ENCODE results near the gene COL28A1.

DNA sequence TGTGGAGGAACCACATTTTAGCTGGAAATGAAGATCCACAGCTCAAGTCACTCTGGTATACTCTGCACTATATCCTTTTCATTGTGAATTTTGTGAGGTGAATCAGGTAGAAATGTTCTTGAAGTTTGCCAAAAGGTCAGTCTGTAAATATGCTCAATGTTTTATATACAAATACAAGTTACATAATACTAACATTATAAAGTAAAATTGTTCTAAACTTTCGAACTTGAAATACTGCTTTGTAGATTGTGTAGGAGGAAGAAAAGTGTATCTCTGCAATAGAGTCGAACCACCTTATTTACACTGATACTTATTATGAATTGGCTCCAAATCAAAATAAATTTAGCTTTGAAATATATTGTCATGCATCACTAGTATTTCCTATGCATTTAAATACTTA is 38.0 kb upstream of the COL28A1 start:
- TF ChIP-seq, protein P1, sequence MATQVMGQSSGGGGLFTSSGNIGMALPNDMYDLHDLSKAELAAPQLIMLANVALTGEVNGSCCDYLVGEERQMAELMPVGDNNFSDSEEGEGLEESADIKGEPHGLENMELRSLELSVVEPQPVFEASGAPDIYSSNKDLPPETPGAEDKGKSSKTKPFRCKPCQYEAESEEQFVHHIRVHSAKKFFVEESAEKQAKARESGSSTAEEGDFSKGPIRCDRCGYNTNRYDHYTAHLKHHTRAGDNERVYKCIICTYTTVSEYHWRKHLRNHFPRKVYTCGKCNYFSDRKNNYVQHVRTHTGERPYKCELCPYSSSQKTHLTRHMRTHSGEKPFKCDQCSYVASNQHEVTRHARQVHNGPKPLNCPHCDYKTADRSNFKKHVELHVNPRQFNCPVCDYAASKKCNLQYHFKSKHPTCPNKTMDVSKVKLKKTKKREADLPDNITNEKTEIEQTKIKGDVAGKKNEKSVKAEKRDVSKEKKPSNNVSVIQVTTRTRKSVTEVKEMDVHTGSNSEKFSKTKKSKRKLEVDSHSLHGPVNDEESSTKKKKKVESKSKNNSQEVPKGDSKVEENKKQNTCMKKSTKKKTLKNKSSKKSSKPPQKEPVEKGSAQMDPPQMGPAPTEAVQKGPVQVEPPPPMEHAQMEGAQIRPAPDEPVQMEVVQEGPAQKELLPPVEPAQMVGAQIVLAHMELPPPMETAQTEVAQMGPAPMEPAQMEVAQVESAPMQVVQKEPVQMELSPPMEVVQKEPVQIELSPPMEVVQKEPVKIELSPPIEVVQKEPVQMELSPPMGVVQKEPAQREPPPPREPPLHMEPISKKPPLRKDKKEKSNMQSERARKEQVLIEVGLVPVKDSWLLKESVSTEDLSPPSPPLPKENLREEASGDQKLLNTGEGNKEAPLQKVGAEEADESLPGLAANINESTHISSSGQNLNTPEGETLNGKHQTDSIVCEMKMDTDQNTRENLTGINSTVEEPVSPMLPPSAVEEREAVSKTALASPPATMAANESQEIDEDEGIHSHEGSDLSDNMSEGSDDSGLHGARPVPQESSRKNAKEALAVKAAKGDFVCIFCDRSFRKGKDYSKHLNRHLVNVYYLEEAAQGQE (IDR thresholded peaks at IDR 0.05; ENCODE audit: insufficient read depth in 1 of 2, low read depth in 2 of 2, low read length in 2 of 2): no peak
- no peak for TF ChIP-seq TAF1 (IDR thresholded peaks at IDR 0.05; ENCODE audit: borderline replicate concordance, insufficient read depth, low read length)

Measured in PFSK-1 (cell line).